CD4-positive, alpha-beta T cell treated with Interleukin-15 for 1 hour (primary cell): ENCODE data around the gene ELOB.
A peak's percentile ranks its signal among the peaks of the same experiment; 100 is the strongest.

Experiments
- DNase-seq: peaks from one replicate; pipeline ENCODE4 v3.0.0-alpha.2; 2020

Gene ELOB

GRCh38 chr16:2809149-2809760 lies 32.2 kb upstream of the ELOB start:
- DNase-seq = no peak

- DNase-seq = no peak
These were observed 31.1 kb upstream of the ELOB start for GRCh38 chr16:2808181-2808580.

GRCh38 chr16:2806286-2806685 lies 29.2 kb upstream of the ELOB start:
- DNase-seq = no peak

GRCh38 chr16:2804728-2805127 lies 27.6 kb upstream of the ELOB start:
- DNase-seq = peak; percentile 6

GRCh38 chr16:2803545-2804195 lies 26.6 kb upstream of the ELOB start:
- peak; percentile 1 for DNase-seq

GRCh38 chr16:2799859-2800226 lies 22.8 kb upstream of the ELOB start:
- peak; percentile 2 for DNase-seq

- peak; percentile 4 for DNase-seq
These were observed 22.3 kb upstream of the ELOB start for GRCh38 chr16:2799205-2799858.

GRCh38 chr16:2798723-2799204 lies 21.7 kb upstream of the ELOB start:
- DNase-seq = no peak

- DNase-seq = peak; percentile 19
These were observed 18.5 kb upstream of the ELOB start for GRCh38 chr16:2795395-2796143.

GRCh38 chr16:2792940-2793339 lies 15.9 kb upstream of the ELOB start:
- no peak for DNase-seq

- DNase-seq = peak; percentile 5
These were observed 14.1 kb upstream of the ELOB start for GRCh38 chr16:2791174-2791573.

GRCh38 chr16:2790631-2791030 lies 13.6 kb upstream of the ELOB start:
- peak; percentile 1 for DNase-seq

GRCh38 chr16:2787961-2788360 lies 10.9 kb upstream of the ELOB start:
- DNase-seq = peak; percentile 8

GRCh38 chr16:2787406-2787805 lies 10.3 kb upstream of the ELOB start, which contains the start of gene PRSS33:
Gene PRSS33 (minus strand): TSS chr16:2787560. CDS start chr16:2786547, 1,013 bp downstream.
- peak; percentile 9 for DNase-seq

- DNase-seq = peak; percentile 3
These were observed 9.7 kb upstream of the ELOB start for GRCh38 chr16:2786826-2787151.

GRCh38 chr16:2786061-2786825 lies 9.2 kb upstream of the ELOB start:
- peak; percentile 1 for DNase-seq

- peak; percentile 20 for DNase-seq
These were observed 8.3 kb upstream of the ELOB start for GRCh38 chr16:2785101-2785991.

- DNase-seq = peak; percentile 13
These were observed 7.4 kb upstream of the ELOB start for GRCh38 chr16:2784358-2785100.

GRCh38 chr16:2783581-2784357 lies 6.7 kb upstream of the ELOB start:
- DNase-seq = peak; percentile 5
